Parathyroid adenoma (tissue), 2 donors: ENCODE measurements around the gene MYO18B.

Source experiments
- H2AFZ ChIP-seq: fragments of 300-600 bp; sonication (generic); one replicate; pipeline ENCODE4 v1.7.0; 2017; ENCODE audit warnings: antibody characterized with exemption, mild to moderate bottlenecking
- H3K27ac ChIP-seq: fragments of 300-600 bp; sonication (generic); one replicate; pipeline ENCODE4 v1.7.0; 2017
- H3K27me3 ChIP-seq: fragments of 300-600 bp; sonication (generic); one replicate; pipeline ENCODE4 v1.7.0; 2017; ENCODE audit warnings: low read length; ENCODE audit not compliant: control insufficient read depth, insufficient read depth
- H3K36me3 ChIP-seq: fragments of 300-600 bp; sonication (generic); one replicate; pipeline ENCODE4 v1.7.0; 2017; ENCODE audit warnings: low read length; ENCODE audit not compliant: control insufficient read depth, insufficient read depth
- H3K4me1 ChIP-seq: fragments of 300-600 bp; sonication (generic); one replicate; pipeline ENCODE4 v1.7.0; 2017; ENCODE audit warnings: control low read depth
- H3K4me2 ChIP-seq: fragments of 300-600 bp; sonication (generic); one replicate; pipeline ENCODE4 v1.7.0; 2017; ENCODE audit warnings: low read length
- H3K4me3 ChIP-seq: fragments of 300-600 bp; sonication (generic); one replicate; pipeline ENCODE4 v1.7.0; 2017; ENCODE audit warnings: low read depth, low read length
- H3K79me2 ChIP-seq: fragments of 300-600 bp; sonication (generic); one replicate; pipeline ENCODE4 v1.7.0; 2017; ENCODE audit warnings: control low read depth
- H3K9ac ChIP-seq: fragments of 300-600 bp; sonication (generic); one replicate; pipeline ENCODE4 v1.7.0; 2017; ENCODE audit warnings: mild to moderate bottlenecking
- H3K9me3 ChIP-seq: fragments of 300-600 bp; sonication (generic); one replicate; pipeline ENCODE4 v1.7.0; 2017; ENCODE audit warnings: low read length; ENCODE audit not compliant: control insufficient read depth
- CTCF ChIP-seq: fragments of 300-600 bp; sonication (generic); IDR thresholded peaks from one replicate; pipeline ENCODE4 v1.7.0; 2017; ENCODE audit warnings: antibody characterized with exemption, mild to moderate bottlenecking
- donor health status: primary hyperparathyroidism.

MYO18B gene

GRCh38 chr22:25840167-25840566 lies 98.2 kb downstream of the MYO18B start:
- Histone ChIP-seq H3K27ac (no peak overlapping the region), H3K36me3 (no peaks in the 10 kb centered on the region), H3K79me2 (no peaks in the 10 kb centered on the region), H3K9ac (no peak overlapping the region), H3K4me2 (no peak overlapping the region), H3K4me3 (no peak overlapping the region), H3K4me1 (no peaks in the 10 kb centered on the region), H2AFZ (no peak overlapping the region), H3K9me3 (no peaks in the 10 kb centered on the region), H3K27me3 (no peaks in the 10 kb centered on the region)
- no peak for TF ChIP-seq CTCF

GRCh38 chr22:25840891-25841290 lies 98.9 kb downstream of the MYO18B start:
- no peaks in the 10 kb centered on the region for H3K4me1 ChIP-seq
- H2AFZ ChIP-seq, result no peak overlapping the region
- H3K9ac ChIP-seq, result no peak overlapping the region
- no peaks in the 10 kb centered on the region for H3K27me3 ChIP-seq
- H3K27ac ChIP-seq, result no peak overlapping the region
- no peak overlapping the region for H3K4me2 ChIP-seq
- H3K79me2 ChIP-seq, result no peaks in the 10 kb centered on the region
- no peaks in the 10 kb centered on the region for H3K36me3 ChIP-seq
- no peaks in the 10 kb centered on the region for H3K9me3 ChIP-seq
- TF ChIP-seq CTCF, result no peak
- H3K4me3 ChIP-seq, result no peak overlapping the region

GRCh38 chr22:25841775-25842174 lies 99.8 kb downstream of the MYO18B start:
- Histone ChIP-seq H3K36me3 (no peaks in the 10 kb centered on the region), H2AFZ (no peak overlapping the region), H3K4me3 (no peak overlapping the region), H3K4me2 (no peak overlapping the region), H3K4me1 (no peaks in the 10 kb centered on the region), H3K79me2 (no peaks in the 10 kb centered on the region), H3K9me3 (no peaks in the 10 kb centered on the region), H3K27ac (no peak overlapping the region), H3K9ac (no peak overlapping the region), H3K27me3 (no peaks in the 10 kb centered on the region)
- TF ChIP-seq CTCF, result no peak

- H3K4me2 ChIP-seq, result no peak overlapping the region
- no peaks in the 10 kb centered on the region for H3K27me3 ChIP-seq
- H3K79me2 ChIP-seq, result no peaks in the 10 kb centered on the region
- no peak for TF ChIP-seq CTCF
- H3K36me3 ChIP-seq, result no peaks in the 10 kb centered on the region
- no peak overlapping the region for H3K27ac ChIP-seq
- no peaks in the 10 kb centered on the region for H3K9me3 ChIP-seq
- H3K4me3 ChIP-seq, result no peak overlapping the region
- no peaks in the 10 kb centered on the region for H3K4me1 ChIP-seq
- H3K9ac ChIP-seq, result no peak overlapping the region
- no peak overlapping the region for H2AFZ ChIP-seq
Observed at GRCh38 chr22:25843660-25844405, 101.8 kb downstream of the MYO18B start.

GRCh38 chr22:25844601-25845000 lies 102.6 kb downstream of the MYO18B start:
- H3K4me2 ChIP-seq, result no peak overlapping the region
- no peaks in the 10 kb centered on the region for H3K27me3 ChIP-seq
- H3K4me3 ChIP-seq, result no peak overlapping the region
- H3K36me3 ChIP-seq, result no peaks in the 10 kb centered on the region
- no peaks in the 10 kb centered on the region for H3K4me1 ChIP-seq
- no peak overlapping the region for H3K27ac ChIP-seq
- TF ChIP-seq CTCF, result no peak
- no peaks in the 10 kb centered on the region for H3K9me3 ChIP-seq
- no peak overlapping the region for H2AFZ ChIP-seq
- no peaks in the 10 kb centered on the region for H3K79me2 ChIP-seq
- H3K9ac ChIP-seq, result no peak overlapping the region
